GM10847 (cell line): ENCODE results near the gene MAGEC1.

Experiments used
- POLR2A ChIP-seq: IDR thresholded peaks from 2 replicates; pipeline ENCODE4 v1.6.1; 2011; ENCODE audit not compliant: insufficient read length; ENCODE audit errors: extremely low read depth

The MAGEC1 gene

GRCh38 chrX:141952603-141953002 lies 48.9 kb downstream of the MAGEC1 start:
- TF ChIP-seq POLR2A = no peak

DNA sequence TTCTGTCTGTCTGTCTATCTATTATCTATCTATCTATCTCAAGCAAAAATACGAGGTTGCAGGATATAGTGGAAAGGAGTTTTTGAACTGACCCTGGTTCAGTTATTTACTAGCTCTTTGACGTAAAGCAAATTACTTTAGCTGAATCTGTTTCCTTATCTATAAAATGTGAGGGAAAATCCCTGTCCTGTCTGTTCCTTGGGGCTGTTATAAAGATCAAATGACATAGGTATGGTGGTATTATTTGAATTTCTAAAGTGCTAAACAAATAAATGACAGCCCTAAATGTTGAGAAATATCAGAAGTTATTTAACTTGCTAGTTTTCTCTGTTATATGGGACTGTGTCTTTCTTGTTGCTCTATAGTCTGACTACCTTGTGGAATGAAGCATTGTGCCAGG lies 55.0 kb downstream of the MAGEC1 start:
- no peak for TF ChIP-seq POLR2A
